Kidney glomerular epithelial cell (primary cell): ENCODE results near the gene IL12RB1.

Source experiments
- DNase-seq: peaks from one replicate; lab custom pipeline; 2025; lab: John Stamatoyannopoulos, UW

IL12RB1 gene

GRCh38 chr19:18086590-18087138 lies at the start of gene IL12RB1:
Gene IL12RB1, minus strand, starts transcription at chr19:18086934. Its CDS starts 111 bp downstream, at chr19:18086823.
- no peak for DNase-seq

DNA sequence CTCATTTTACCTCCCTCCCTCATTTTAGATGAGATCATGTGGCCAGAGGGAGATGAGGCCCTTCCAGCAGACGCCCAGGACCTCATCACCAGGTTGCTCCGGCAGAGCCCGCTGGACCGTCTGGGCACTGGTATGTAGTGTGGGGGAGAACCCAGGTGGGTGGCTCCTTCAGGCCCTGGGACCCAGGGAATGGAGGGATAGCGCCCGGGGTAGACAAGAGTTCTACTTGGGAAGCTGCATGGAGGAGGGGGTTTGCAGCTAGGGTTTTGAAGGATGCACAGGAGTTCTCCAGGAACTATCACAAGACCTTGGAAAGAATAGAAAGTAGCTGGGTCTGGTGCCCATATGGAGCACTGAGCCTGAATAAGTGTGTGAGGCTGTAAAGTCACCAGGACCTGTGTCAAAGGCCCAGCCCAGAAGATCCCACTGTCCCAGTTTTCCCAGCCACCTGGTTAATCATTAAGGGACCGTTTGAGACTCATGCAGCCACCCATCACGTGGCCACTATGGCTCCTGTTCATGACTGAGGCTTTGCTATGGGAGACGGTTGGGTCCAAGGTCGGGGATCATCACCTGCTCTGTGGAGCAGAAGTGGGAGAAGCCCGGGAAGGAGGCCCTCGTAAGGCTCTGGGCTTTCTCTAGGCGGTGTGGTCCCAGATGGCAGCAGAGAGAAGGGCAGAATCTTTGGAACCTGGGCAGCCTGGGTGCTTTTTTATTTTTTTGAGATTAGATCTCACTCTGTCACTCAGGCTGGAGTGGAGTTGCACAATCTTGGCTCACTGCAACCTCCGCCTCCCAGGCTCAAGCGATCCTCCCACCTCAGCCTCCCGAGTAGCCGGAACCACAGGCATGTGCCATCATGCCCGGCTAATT lies 49.2 kb upstream of the IL12RB1 start:
- no peak for DNase-seq

- DNase-seq = no peak
Measured at GRCh38 chr19:18131841-18132596, 45.3 kb upstream of the IL12RB1 start.

GRCh38 chr19:18130523-18131242 lies 43.9 kb upstream of the IL12RB1 start:
- DNase-seq = no peak

DNA sequence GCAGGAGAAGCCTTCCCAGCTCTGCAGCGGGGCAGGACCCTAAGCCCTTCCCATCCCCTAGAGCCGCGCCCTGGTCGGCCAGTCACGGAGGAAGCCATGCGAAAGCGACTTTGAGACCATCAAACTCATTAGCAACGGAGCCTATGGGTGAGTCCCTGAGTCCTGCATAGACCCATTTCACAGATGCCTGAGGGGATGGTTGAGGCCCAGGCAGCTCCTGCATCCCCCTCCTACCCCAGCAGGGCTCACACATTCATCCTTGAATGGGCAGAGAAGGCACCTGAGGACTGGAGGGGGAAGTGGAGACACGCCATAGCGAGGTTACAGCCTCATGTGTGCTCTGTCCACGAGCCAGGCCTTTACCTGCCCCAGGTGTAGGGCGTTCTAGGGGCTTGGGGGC lies 42.1 kb upstream of the IL12RB1 start:
- no peak for DNase-seq

- no peak for DNase-seq
Measured at GRCh38 chr19:18128044-18128443, 41.3 kb upstream of the IL12RB1 start.

DNA sequence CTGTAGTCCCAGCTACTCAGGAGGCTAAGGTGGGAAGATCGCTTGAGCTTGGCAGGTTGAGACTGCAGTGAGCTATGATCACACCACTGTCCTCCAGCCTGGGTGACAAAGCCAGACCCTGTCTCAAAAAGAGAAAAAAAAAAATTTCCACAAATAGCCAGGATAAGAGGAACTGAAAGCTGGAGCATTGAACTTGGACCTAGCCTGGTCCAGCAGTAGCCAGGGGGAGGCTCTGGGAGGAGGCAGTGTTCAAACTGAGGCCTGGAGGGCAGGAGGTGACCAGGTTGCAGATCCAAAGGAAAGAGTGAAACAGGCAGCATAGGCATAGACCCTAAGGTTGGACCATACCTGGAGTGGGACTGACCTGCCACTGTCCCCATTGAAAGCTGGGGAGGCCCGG lies 39.4 kb upstream of the IL12RB1 start:
- no peak for DNase-seq

- no peak for DNase-seq
Measured at GRCh38 chr19:18123819-18124218, 37.1 kb upstream of the IL12RB1 start.

DNA sequence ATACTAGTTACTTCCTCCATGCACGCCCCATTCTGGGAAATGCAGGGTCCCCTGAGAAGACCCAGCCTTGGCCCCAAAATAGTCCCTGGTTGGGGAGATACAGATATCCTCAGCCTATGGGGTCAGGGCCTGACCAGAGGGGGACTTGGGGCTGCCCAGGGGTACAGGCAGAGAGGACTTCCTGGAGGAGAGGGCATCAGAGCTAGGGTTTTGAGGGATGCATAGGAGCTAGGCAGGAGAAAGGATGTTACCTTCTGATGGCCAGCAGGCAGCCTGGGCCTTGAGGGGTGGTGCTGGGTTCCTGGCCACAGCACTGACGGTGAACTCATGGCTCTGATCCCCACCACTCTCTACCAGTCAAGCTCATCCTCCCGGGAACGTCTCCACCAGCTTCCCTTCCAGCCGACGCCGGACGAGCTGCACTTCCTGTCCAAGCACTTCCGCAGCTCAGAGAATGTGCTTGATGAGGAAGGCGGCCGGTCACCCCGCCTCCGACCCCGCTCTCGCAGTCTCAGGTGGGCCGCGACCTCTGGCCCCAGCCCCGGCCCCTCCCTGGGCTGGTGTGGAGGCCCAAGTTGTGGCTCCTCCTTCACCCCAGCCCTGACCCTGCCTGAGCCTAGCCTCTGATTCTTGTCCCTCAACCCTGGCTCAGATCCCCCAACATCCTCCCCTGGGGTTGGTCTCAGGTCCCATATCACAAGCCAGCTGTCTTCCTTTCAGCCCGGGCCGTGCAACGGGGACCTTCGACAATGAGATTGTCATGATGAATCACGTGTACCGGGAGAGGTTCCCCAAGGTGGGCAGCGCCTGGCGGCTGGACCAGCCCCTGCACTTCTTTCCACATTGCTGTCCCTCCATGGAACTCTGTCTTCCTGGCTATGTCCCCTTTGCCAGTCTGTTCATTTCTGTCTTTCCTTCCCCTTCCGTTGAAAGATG lies 36.4 kb upstream of the IL12RB1 start:
- DNase-seq = no peak

DNA sequence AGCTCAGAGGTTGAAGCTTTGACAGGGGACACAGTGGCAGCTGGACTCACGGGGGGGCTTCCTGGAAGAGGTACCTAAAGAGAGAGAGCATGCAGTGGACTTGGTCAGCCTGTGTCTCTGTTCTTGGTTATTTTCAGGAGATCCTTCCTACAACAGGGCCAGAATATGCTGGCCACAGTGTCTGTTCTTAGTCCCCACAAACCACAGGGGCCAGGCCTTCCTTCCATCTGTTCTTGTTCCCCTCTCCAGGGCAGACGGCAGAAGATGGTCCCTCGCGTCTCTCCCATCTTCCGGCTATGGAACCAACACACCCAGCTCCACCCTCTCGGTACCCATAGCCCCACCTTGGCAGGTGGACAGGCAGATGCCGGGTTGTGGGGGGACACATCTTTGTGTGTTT lies 35.7 kb upstream of the IL12RB1 start:
- no peak for DNase-seq

- no peak for DNase-seq
Measured at GRCh38 chr19:18121166-18121565, 34.4 kb upstream of the IL12RB1 start.

DNA sequence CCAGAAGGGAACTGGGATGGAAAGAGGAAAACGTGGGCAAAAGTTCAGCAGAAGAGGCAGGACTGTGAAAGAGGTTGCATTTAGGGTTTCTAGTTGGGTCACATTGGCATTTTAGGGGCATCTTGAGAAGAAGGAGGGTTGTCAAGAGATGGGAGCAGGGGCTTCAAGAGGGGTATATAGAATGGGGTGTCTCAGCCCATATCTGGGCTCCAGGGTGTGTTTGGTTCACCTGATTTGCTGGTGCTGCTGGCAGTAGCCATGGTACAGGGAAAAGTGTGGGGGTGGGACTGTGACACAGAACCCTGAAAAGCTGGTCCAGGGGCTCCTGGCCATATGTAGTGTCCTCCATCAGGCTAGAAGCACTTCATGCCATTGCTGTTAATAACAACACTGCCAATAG lies 33.4 kb upstream of the IL12RB1 start:
- no peak for DNase-seq

DNA sequence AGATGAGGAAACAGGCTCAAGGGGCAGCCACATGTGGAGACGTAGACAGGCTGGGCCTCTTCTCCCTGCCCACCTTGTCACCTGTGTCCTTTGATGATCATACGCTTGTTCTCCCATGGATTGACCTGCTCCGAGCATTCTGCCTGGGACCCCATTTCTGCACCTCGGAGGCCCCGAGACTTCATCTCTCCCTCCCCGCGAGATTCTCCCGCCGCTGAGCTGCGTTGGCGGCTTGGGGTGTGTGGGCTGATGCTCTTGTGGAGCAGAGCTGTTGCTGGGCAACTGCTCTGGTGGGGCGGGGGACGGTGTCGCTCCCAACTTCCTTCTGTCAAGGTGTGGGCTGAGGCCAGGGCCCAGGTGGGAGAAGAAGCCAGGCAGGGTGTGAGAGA lies 33.0 kb upstream of the IL12RB1 start:
- DNase-seq = no peak

GRCh38 chr19:18119013-18119716 lies 32.4 kb upstream of the IL12RB1 start:
- no peak for DNase-seq

GRCh38 chr19:18118420-18119012 lies 31.8 kb upstream of the IL12RB1 start:
- no peak for DNase-seq

GRCh38 chr19:18117692-18118378 lies 31.1 kb upstream of the IL12RB1 start:
- DNase-seq = peak; percentile 88

DNA sequence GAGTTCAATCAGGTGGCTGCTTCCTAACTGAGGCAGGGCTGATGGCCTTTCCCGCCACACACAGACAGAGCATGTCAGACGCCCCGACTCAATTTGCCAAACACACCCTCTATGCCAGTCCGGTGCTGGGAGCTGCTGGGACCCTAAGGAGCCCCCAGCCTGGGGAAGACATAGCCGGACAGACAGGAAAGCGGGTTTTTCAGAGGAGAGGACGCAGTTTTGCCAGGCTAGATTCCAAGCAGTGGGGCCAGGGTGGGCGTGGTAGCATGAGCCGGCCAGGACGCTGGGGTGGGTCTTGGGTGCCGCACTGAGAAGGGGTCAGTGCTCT lies 30.6 kb upstream of the IL12RB1 start:
- DNase-seq = no peak

- DNase-seq = no peak
Measured at GRCh38 chr19:18114483-18114882, 27.7 kb upstream of the IL12RB1 start.

DNA sequence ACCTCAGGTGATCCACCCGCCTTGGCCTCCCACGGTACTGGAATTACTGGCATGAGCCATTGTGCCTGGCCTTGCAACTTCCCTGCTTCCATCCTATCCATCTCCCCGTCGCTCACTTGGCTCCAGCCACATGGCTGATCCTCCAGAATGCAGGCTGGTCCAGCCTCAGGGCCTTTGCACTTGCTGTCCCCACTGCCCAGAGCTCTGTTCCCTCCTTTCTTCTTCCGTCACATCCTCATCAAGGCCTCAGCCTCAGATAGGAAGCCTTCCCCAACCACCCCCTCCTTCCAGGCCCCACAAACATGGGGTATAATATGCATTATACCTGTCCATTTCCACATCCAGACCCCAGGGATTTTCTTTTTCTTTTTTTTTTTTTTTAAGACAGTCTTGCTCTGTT lies 27.1 kb upstream of the IL12RB1 start:
- DNase-seq = no peak
